DOHH2 (cell line): Measurements from ENCODE around the gene SWT1.
"Not testable (repeated sequence)": the region's sequence is repeated elsewhere in the genome, so short reads cannot be mapped to it uniquely, and the experiment has no call there.

Source experiments
- CTCF ChIP-seq: fragments of 200-600 bp; sonication (generic); IDR thresholded peaks from one replicate; pipeline ENCODE4 v1.5.1; 2014; ENCODE audit warnings: antibody characterized with exemption, mild to moderate bottlenecking, low read depth, low read length; ENCODE audit not compliant: poor library complexity, severe bottlenecking
- EZH2phosphoT487 ChIP-seq: fragments of 200-600 bp; sonication (generic); IDR thresholded peaks from 2 replicates; pipeline ENCODE4 v1.6.1; 2017; ENCODE audit warnings: borderline replicate concordance, mild to moderate bottlenecking, antibody characterized with exemption, low read length, moderate library complexity, mixed read lengths

- TF ChIP-seq CTCF, EZH2phosphoT487: not testable (repeated sequence)
Measured at GRCh38 chr1:185234183-185234582, 77.2 kb downstream of the SWT1 start.
